ENCODE results near the gene UCMA.

Gene UCMA

DNA sequence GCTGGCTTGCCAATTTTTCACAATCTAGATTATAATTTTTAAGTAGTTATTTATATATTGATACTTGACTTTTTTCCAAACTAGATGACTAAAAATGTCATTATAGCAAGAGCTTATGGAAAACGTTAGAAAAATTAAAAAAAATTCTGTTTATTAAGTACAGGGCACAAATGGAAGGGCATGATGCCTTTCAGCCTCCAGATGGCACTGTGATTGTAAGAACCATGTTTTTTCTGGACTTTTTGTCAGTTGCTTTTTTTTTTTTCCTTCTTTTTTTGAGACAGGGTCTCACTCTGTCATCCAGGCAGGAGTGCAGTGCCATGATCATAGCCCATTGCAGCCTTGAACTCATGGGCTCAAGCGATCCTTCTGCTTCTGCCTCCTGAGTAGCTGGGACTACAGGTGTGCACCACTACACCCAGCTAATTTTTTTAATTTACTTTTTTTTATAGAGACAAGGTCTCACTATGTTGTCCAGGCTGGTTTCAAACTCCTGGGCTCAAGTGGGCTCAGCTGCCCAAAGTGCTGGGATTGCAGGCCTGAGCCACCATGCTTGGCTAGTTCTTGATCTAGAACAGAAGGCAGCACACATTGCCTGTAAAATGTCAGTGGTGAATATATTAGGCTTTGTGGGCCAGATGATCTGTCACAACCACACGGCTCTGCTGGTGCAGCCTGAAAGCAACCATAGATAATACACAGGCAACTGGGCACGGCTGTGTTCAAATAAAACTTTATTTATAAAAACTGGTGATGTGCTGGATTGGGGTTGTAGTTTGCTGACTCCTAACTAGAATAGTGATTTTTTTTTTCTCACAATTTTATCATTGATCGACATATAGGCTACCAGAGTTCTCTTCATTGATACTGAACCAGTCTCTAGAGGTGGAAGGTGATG, 27.4 kb downstream of the UCMA start:
- DNase-seq = peak; percentile 13
- Mint-ChIP-seq H3K27me3 (ENCODE audit: low read depth, poor library complexity) (peaks cover 4% of the 10 kb centered on the region), H3K9me3 (no peaks in the 10 kb centered on the region), H3K36me3 (ENCODE audit: low read depth) (peaks cover 68% of the 10 kb centered on the region), H3K4me3 (no peak overlapping the region), H3K27ac (no peak overlapping the region), H3K4me1 (no peaks in the 10 kb centered on the region)
- TF ChIP-seq, protein P1, sequence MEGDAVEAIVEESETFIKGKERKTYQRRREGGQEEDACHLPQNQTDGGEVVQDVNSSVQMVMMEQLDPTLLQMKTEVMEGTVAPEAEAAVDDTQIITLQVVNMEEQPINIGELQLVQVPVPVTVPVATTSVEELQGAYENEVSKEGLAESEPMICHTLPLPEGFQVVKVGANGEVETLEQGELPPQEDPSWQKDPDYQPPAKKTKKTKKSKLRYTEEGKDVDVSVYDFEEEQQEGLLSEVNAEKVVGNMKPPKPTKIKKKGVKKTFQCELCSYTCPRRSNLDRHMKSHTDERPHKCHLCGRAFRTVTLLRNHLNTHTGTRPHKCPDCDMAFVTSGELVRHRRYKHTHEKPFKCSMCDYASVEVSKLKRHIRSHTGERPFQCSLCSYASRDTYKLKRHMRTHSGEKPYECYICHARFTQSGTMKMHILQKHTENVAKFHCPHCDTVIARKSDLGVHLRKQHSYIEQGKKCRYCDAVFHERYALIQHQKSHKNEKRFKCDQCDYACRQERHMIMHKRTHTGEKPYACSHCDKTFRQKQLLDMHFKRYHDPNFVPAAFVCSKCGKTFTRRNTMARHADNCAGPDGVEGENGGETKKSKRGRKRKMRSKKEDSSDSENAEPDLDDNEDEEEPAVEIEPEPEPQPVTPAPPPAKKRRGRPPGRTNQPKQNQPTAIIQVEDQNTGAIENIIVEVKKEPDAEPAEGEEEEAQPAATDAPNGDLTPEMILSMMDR (IDR thresholded peaks at IDR 0.05) = peak; percentile 44

DNA sequence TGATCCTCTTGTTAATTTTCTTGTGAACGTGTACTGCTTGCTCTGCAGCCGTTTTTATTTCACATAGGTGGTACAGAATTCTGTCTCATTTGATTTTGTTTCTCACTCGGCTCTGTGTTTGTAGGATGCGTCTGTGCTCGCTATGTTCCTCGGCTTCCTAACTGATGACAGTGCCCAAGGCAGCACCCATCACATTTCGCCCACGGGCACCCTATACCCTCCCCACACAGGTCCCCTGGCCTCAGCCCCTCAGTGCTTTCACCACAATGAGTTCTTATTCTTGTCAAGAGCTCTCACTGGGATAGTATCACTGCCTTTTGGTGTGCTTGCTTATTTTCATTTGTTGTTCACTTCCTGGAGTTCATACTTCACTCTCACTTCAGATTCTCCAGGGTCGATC, 28.1 kb downstream of the UCMA start:
- Mint-ChIP-seq H3K4me3 (no peak overlapping the region), H3K4me1 (no peaks in the 10 kb centered on the region), H3K9me3 (no peaks in the 10 kb centered on the region), H3K27me3 (ENCODE audit: low read depth, poor library complexity) (peaks cover 4% of the 10 kb centered on the region), H3K36me3 (ENCODE audit: low read depth) (peaks cover 69% of the 10 kb centered on the region), H3K27ac (peak overlapping the region; percentile 25)
- TF ChIP-seq, protein P1 (IDR thresholded peaks at IDR 0.05) = no peak
- no peak for DNase-seq

DNA sequence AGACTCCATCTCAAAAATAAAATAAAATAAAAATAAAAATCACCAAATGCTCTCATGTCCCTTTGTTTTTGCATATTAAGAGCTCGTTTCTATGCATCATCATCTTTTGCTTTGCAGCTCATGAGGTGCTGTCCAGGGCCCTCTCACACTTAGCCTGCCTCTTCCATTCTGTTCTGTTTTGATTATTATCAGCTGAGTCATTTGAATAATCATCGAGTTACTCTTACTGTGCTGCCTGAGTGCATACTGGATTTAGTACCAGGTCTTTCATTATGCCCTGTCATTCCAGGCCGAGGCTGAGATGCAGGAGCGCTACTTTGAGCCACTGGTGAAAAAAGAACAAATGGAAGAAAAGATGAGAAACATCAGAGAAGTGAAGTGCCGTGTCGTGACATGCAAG, 33.0 kb downstream of the UCMA start:
- Mint-ChIP-seq H3K27ac (no peak overlapping the region), H3K36me3 (ENCODE audit: low read depth) (peaks cover 55% of the 10 kb centered on the region), H3K27me3 (ENCODE audit: low read depth, poor library complexity) (no peaks in the 10 kb centered on the region), H3K9me3 (no peaks in the 10 kb centered on the region), H3K4me3 (no peak overlapping the region), H3K4me1 (no peaks in the 10 kb centered on the region)
- TF ChIP-seq, protein P1 (IDR thresholded peaks at IDR 0.05) = no peak
- no peak for DNase-seq

GRCh38 chr10:13195016-13195415, 39.2 kb downstream of the UCMA start:
- peaks cover 54% of the 10 kb centered on the region for H3K36me3 Mint-ChIP-seq (ENCODE audit: low read depth)
- TF ChIP-seq, protein P1 (IDR thresholded peaks at IDR 0.05) = no peak
- DNase-seq = no peak
- H3K9me3 Mint-ChIP-seq = no peaks in the 10 kb centered on the region
- H3K4me3 Mint-ChIP-seq = no peak overlapping the region
- H3K27ac Mint-ChIP-seq = no peak overlapping the region
- H3K27me3 Mint-ChIP-seq (ENCODE audit: low read depth, poor library complexity) = no peaks in the 10 kb centered on the region
- H3K4me1 Mint-ChIP-seq = no peaks in the 10 kb centered on the region

- H3K27me3 Mint-ChIP-seq (ENCODE audit: low read depth, poor library complexity) = no peaks in the 10 kb centered on the region
- no peak for DNase-seq
- H3K9me3 Mint-ChIP-seq = no peaks in the 10 kb centered on the region
- H3K36me3 Mint-ChIP-seq (ENCODE audit: low read depth) = peaks cover 47% of the 10 kb centered on the region
- TF ChIP-seq, protein P1 (IDR thresholded peaks at IDR 0.05) = no peak
- no peaks in the 10 kb centered on the region for H3K4me1 Mint-ChIP-seq
- no peak overlapping the region for H3K27ac Mint-ChIP-seq
- no peak overlapping the region for H3K4me3 Mint-ChIP-seq
Measured at GRCh38 chr10:13193637-13194036, 40.5 kb downstream of the UCMA start.

DNA sequence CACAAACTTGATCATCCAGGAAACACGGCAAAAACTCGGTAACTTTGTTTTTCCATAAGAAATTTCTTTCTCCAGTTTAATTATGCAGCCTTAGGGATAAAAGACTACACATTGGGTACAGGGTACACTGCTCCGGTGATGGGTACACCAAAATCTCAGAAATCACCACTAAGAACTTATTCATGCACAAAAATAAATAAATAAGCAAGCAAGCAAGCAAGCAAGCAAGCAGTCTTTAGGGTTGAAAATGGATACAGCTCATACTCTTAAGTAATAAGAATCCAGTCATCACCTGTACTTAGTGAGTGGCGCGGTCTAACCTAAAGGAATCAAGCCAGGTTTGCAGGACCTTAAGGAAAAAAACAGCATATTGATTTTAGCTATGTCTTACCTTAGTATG, 42.8 kb downstream of the UCMA start:
- H3K4me3 Mint-ChIP-seq = no peak overlapping the region
- TF ChIP-seq, protein P1 (IDR thresholded peaks at IDR 0.05) = no peak
- H3K4me1 Mint-ChIP-seq = no peaks in the 10 kb centered on the region
- H3K27ac Mint-ChIP-seq = no peak overlapping the region
- H3K36me3 Mint-ChIP-seq (ENCODE audit: low read depth) = peaks cover 52% of the 10 kb centered on the region
- H3K9me3 Mint-ChIP-seq = peaks cover 9% of the 10 kb centered on the region
- H3K27me3 Mint-ChIP-seq (ENCODE audit: low read depth, poor library complexity) = no peaks in the 10 kb centered on the region
- DNase-seq = no peak
